Measurements from ENCODE around the gene ST3GAL3. TPM values are rescaled to one million over a fixed set of nuclear protein-coding genes. Genes with fewer than 3 reads are reported as not detected.

Gene ST3GAL3
- total RNA-seq, 1 donor from 2014 or later: 11.4 TPM

DNA sequence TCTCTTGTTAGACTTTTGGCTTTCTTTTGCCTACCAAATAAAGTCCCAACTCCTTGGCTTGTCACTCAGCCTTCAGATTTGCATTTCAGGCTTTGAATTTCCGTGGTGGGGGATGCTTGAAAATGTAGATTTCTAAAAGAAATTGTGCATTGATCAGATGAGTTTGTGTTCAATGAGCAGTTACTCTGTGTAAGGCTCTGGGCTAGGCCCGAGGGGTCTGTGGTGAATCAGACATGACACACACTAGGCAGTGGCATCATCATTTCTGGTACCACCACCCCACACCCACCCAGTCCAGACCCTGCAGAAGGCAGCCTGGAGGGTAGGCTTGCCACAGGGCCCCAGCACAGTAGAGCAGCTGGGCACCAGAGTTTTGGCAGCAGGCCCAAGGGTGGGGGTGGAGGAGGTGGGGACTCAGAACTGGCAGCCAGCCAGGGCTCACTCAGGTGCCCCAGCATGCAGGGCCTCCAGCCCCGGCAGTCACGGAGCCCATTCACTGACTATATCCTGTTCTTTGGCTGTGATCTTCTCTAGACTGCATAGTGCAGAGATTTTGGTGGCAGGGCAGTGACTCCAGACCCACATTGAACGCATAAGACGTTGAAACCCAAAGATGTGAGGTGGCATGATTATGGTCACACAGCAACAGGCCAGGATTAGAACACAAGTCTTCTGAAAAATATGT lies 129.1 kb downstream of the ST3GAL3 start:
- DNase-seq (ENCODE audit: low read depth): no peak
- no peaks in the 10 kb centered on the region for H3K27me3 Mint-ChIP-seq (ENCODE audit: low read depth, unreplicated experiment)
- peaks cover 3% of the 10 kb centered on the region for H3K36me3 ChIP-seq (ENCODE audit: insufficient read depth, low read length)
- peaks cover 48% of the 10 kb centered on the region for H4K20me1 ChIP-seq (ENCODE audit: insufficient read depth, low read length)
- H3K27me3 ChIP-seq (ENCODE audit: insufficient read depth, low read length): no peaks in the 10 kb centered on the region
- no peak for TF ChIP-seq EZH2 (IDR thresholded peaks at IDR 0.05; ENCODE audit: insufficient read depth, low read length)
- TF ChIP-seq, protein P1, sequence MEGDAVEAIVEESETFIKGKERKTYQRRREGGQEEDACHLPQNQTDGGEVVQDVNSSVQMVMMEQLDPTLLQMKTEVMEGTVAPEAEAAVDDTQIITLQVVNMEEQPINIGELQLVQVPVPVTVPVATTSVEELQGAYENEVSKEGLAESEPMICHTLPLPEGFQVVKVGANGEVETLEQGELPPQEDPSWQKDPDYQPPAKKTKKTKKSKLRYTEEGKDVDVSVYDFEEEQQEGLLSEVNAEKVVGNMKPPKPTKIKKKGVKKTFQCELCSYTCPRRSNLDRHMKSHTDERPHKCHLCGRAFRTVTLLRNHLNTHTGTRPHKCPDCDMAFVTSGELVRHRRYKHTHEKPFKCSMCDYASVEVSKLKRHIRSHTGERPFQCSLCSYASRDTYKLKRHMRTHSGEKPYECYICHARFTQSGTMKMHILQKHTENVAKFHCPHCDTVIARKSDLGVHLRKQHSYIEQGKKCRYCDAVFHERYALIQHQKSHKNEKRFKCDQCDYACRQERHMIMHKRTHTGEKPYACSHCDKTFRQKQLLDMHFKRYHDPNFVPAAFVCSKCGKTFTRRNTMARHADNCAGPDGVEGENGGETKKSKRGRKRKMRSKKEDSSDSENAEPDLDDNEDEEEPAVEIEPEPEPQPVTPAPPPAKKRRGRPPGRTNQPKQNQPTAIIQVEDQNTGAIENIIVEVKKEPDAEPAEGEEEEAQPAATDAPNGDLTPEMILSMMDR (IDR thresholded peaks at IDR 0.05; ENCODE audit: insufficient read depth, low read depth, low read length): no peak
- no peaks in the 10 kb centered on the region for H3K9me3 Mint-ChIP-seq (ENCODE audit: unreplicated experiment)
- no peak overlapping the region for H3K4me3 ChIP-seq (ENCODE audit: insufficient read depth, low read depth, low read length)
- no peak overlapping the region for H3K9ac ChIP-seq (ENCODE audit: low read length)
- FAIRE-seq: no peak
- H3K36me3 Mint-ChIP-seq (ENCODE audit: low read depth, unreplicated experiment): peaks cover 14% of the 10 kb centered on the region
- H3K27ac Mint-ChIP-seq (ENCODE audit: unreplicated experiment): peak overlapping the region; percentile 48
- peaks cover 35% of the 10 kb centered on the region for H3K4me1 ChIP-seq (ENCODE audit: insufficient read depth, low read length)
- no peak overlapping the region for H2AFZ ChIP-seq (ENCODE audit: low read depth, low read length)
- no peak overlapping the region for H3K27ac ChIP-seq (ENCODE audit: low read depth, low read length)
- no peaks in the 10 kb centered on the region for H3K9me3 ChIP-seq (ENCODE audit: insufficient read depth, low read depth, low read length)
- H3K4me3 Mint-ChIP-seq (ENCODE audit: unreplicated experiment): no peak overlapping the region
- H3K4me1 Mint-ChIP-seq (ENCODE audit: low read depth, unreplicated experiment): peaks cover 43% of the 10 kb centered on the region
- no peaks in the 10 kb centered on the region for H3K79me2 ChIP-seq (ENCODE audit: insufficient read depth, low read length)
- H3K4me2 ChIP-seq (ENCODE audit: low read length): peak overlapping the region; percentile 77

- Histone ChIP-seq H3K27me3 (ENCODE audit: insufficient read depth, low read length) (no peaks in the 10 kb centered on the region), H3K9me3 (ENCODE audit: insufficient read depth, low read depth, low read length) (no peaks in the 10 kb centered on the region), H2AFZ (ENCODE audit: low read depth, low read length) (no peak overlapping the region), H3K4me1 (ENCODE audit: insufficient read depth, low read length) (peaks cover 28% of the 10 kb centered on the region), H3K79me2 (ENCODE audit: insufficient read depth, low read length) (no peaks in the 10 kb centered on the region), H3K4me3 (ENCODE audit: insufficient read depth, low read depth, low read length) (no peak overlapping the region), H3K36me3 (ENCODE audit: insufficient read depth, low read length) (peaks cover 8% of the 10 kb centered on the region), H3K4me2 (ENCODE audit: low read length) (no peak overlapping the region), H4K20me1 (ENCODE audit: insufficient read depth, low read length) (peaks cover 50% of the 10 kb centered on the region), H3K27ac (ENCODE audit: low read depth, low read length) (no peak overlapping the region), H3K9ac (ENCODE audit: low read length) (no peak overlapping the region)
- Mint-ChIP-seq H3K27ac (ENCODE audit: unreplicated experiment) (no peak overlapping the region), H3K27me3 (ENCODE audit: low read depth, unreplicated experiment) (no peaks in the 10 kb centered on the region), H3K4me3 (ENCODE audit: unreplicated experiment) (no peak overlapping the region), H3K4me1 (ENCODE audit: low read depth, unreplicated experiment) (peaks cover 38% of the 10 kb centered on the region), H3K9me3 (ENCODE audit: unreplicated experiment) (peaks cover 18% of the 10 kb centered on the region), H3K36me3 (ENCODE audit: low read depth, unreplicated experiment) (peaks cover 33% of the 10 kb centered on the region)
- TF ChIP-seq EZH2 (IDR thresholded peaks at IDR 0.05; ENCODE audit: insufficient read depth, low read length): no peak
- TF ChIP-seq, protein P1 (IDR thresholded peaks at IDR 0.05; ENCODE audit: insufficient read depth, low read depth, low read length): no peak
- DNase-seq (ENCODE audit: low read depth) (no peak), FAIRE-seq (no peak)
Observed at GRCh38 chr1:43839056-43839455, 131.7 kb downstream of the ST3GAL3 start.

Measured in astrocyte (in vitro differentiated cells and primary cell).